ENCODE results near the gene SEMA3D.

The SEMA3D gene

DNA sequence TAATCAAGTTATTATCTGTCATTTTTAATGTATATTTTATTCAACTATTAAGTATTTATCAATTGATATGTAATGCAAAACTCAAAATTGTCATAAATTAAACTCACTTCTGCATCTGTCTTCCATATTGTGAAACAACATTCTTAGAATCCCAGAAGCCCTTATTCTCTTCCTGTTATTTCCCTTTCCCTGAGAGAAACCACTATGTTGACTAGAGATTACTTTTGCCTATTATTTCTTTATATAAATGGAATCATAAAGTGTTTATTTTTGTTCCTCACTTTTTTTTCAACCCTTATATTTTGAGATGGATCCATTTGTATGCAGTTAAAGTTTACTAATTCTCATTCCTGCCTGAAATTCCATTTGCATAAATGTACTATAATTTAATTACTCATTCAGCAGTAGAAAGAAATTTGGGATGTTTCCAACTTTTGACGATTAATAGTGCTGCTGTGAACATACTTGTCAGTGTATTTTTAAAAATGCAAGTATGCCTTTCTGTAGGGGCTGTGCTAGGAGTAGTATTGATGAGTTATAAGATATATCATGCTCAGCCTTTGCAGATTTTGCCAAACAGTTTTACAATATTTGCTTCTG is 211.2 kb downstream of the SEMA3D start:
- DNase-seq: no peak

- no peak for DNase-seq
Observed at GRCh38 chr7:84971360-84971759, 215.5 kb downstream of the SEMA3D start.

DNA sequence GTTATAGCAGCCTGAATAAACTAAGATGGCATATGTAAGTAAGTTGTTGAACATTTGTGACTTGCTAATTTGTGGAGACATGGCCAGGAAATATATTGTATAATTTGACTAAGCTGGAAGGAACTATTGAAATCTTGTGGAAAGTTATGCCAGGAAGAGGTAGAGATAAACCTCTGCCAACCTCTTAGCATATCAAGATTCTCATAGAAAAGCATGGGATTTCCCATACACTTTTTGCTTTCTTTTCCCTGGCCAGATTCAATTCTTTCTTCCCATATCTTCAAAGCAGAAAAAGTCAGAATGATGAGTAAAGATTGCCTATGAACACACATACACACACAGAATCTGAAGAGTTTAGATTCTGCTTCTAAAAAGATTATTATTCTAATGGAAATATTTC is 216.2 kb downstream of the SEMA3D start:
- DNase-seq: no peak

- no peak for DNase-seq
Observed at GRCh38 chr7:84953234-84953633, 233.6 kb downstream of the SEMA3D start.

- no peak for DNase-seq
Observed at GRCh38 chr7:84950836-84951235, 236.0 kb downstream of the SEMA3D start.

DNA sequence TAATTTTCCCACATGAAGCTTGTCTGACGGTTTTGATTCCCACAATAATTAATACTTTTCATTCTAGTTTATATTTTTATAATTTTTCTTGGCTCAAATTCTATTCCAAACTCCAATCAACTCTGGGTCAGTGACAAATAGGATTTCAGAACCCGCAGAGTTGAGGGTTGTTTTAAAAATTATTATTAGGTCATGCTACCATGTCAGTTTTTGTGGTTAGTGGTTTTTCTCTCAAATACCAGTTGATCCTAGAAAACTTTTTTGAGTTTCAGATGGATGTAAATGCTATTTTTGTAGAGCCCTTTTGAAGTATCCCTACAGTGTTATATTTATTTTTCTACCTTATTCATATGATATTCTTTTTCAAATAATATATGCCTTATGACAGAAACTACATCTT is 237.4 kb downstream of the SEMA3D start:
- no peak for DNase-seq

- no peak for DNase-seq
Observed at GRCh38 chr7:84949067-84949466, 237.8 kb downstream of the SEMA3D start.

DNA sequence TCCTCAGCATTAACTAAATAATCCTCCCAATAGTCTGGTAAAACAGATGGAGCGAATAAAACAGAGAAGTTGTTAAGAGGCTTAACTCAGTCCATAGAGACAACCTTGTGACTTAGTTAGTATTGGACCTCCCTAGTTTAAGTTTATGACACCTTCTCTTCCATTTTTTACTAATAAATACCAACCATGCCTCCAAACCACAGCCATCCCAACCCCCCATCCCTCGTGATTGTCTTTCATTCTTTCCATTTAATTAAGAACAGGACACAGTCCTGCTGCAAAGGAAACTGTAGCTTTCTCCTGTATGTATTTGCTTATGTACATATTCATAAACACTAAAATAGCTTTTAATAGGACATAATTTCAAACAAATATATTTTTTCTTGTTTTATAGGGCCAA is 238.2 kb downstream of the SEMA3D start:
- no peak for DNase-seq

DNA sequence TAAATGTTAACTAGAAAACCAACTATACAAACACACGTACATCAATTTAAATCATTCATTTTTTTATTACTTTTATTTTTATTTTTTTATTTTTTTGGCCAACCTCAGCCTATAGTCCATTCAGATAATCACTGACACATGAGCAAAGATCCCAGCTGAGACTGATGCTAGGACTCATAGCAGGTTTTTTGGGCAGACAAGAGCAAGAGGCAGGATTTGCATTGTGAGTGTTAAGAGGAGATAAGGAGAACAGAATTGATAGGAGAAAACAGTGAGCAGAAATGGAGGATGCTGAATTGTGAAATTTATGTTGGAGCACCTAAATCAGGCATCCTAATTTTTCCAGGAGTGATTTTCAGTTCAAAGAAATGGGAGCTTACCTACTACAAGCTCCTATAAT is 240.3 kb downstream of the SEMA3D start:
- peak; percentile 3 for DNase-seq

Measured in hematopoietic multipotent progenitor cell treated with erythropoietin and hydrocortisone succinate and interleukin-3 and kit ligand, for 4 days (in vitro differentiated cells).